Large intestine (tissue), 3 donors: ENCODE measurements around the gene TPGS1. TPM values are rescaled to one million over a fixed set of nuclear protein-coding genes. Genes with fewer than 3 reads are reported as not detected.

Source experiments
- DNase-seq, 2 donors: peaks; one replicate each; pipeline versions ENCODE4 v3.0.0 to v3.0.0-alpha.2; 2013
- H3K27ac ChIP-seq: one replicate; pipeline ENCODE4 v1.5.1; 2013; ENCODE audit warnings: low read length
- H3K27me3 ChIP-seq: 2 replicates; pipeline ENCODE4 v1.6.1; 2013; ENCODE audit warnings: low read length; ENCODE audit not compliant: control insufficient read depth, insufficient read depth
- H3K36me3 ChIP-seq: 2 replicates; pipeline ENCODE4 v1.6.1; 2013; ENCODE audit warnings: low read length; ENCODE audit not compliant: control insufficient read depth, insufficient read depth
- H3K4me1 ChIP-seq: one replicate; pipeline ENCODE4 v1.6.1; 2013; ENCODE audit warnings: low read length; ENCODE audit not compliant: control insufficient read depth, insufficient read depth
- H3K4me3 ChIP-seq: one replicate; pipeline ENCODE4 v1.5.1; 2013; ENCODE audit warnings: low read length
- H3K9me3 ChIP-seq: one replicate; pipeline ENCODE4 v1.6.1; 2013; ENCODE audit warnings: mild to moderate bottlenecking, low read depth, low read length, moderate library complexity; ENCODE audit not compliant: control insufficient read depth
- WGBS: methylation state at CpG from one replicate; pipeline ENCODE4 v1.1.5; 2013; ENCODE audit warnings: low lambda C conversion rate; ENCODE audit not compliant: insufficient coverage; 5-methylcytosine and 5-hydroxymethylcytosine counted together
- polyA plus RNA-seq: library from polyadenylated mRNA; unstranded; fragments of 120-200 nt; gene quantifications from one replicate; pipeline ENCODE4 v1.2.1, GENCODE V29; 2013

TPGS1 gene
- polyA plus RNA-seq, 1 donor: 16.2 TPM

GRCh38 chr19:485583-486236 is 21.6 kb upstream of the TPGS1 start:
- Histone ChIP-seq H3K27ac (no peak overlapping the region), H3K4me3 (no peak overlapping the region), H3K9me3 (peaks cover 3% of the 10 kb centered on the region), H3K4me1 (peaks cover 9% of the 10 kb centered on the region), H3K27me3 (peaks cover 21% of the 10 kb centered on the region), H3K36me3 (no peaks in the 10 kb centered on the region)
- peak in 1 of 2 donors; percentile 70 for DNase-seq
- no CpG with 5 or more reads among the region's 23 CpGs for WGBS

- Histone ChIP-seq H3K27me3 (peaks cover 21% of the 10 kb centered on the region), H3K9me3 (peaks cover 8% of the 10 kb centered on the region), H3K4me3 (peak overlapping the region; percentile 54), H3K36me3 (no peaks in the 10 kb centered on the region), H3K27ac (peak overlapping the region; percentile 69), H3K4me1 (peaks cover 9% of the 10 kb centered on the region)
- peak; percentile 95 to 97 for DNase-seq
- no CpG with 5 or more reads among the region's 114 CpGs for WGBS
These were observed 18.5 kb upstream of the TPGS1 start for GRCh38 chr19:488505-489417.

GRCh38 chr19:489418-490196 is 17.7 kb upstream of the TPGS1 start:
- Histone ChIP-seq H3K4me1 (peaks cover 9% of the 10 kb centered on the region), H3K36me3 (no peaks in the 10 kb centered on the region), H3K4me3 (peak overlapping the region; percentile 54), H3K9me3 (peaks cover 8% of the 10 kb centered on the region), H3K27ac (peak overlapping the region; percentile 17), H3K27me3 (peaks cover 23% of the 10 kb centered on the region)
- WGBS: 75% methylated on average over 4 of the region's 61 CpGs
- peak in 1 of 2 donors; percentile 39 for DNase-seq

- WGBS: 90% methylated on average over 2 of the region's 32 CpGs
- H3K4me1 ChIP-seq: no peaks in the 10 kb centered on the region
- H3K27ac ChIP-seq: no peak overlapping the region
- peaks cover 14% of the 10 kb centered on the region for H3K9me3 ChIP-seq
- H3K4me3 ChIP-seq: no peak overlapping the region
- no peaks in the 10 kb centered on the region for H3K36me3 ChIP-seq
- H3K27me3 ChIP-seq: peaks cover 18% of the 10 kb centered on the region
- DNase-seq: no peak
These were observed 16.1 kb upstream of the TPGS1 start for GRCh38 chr19:491146-491741.

- DNase-seq: no peak
- Histone ChIP-seq H3K36me3 (no peaks in the 10 kb centered on the region), H3K27ac (no peak overlapping the region), H3K9me3 (peaks cover 15% of the 10 kb centered on the region), H3K4me1 (no peaks in the 10 kb centered on the region), H3K27me3 (peaks cover 19% of the 10 kb centered on the region), H3K4me3 (no peak overlapping the region)
- WGBS: no CpG with 5 or more reads among the region's 19 CpGs
These were observed 15.2 kb upstream of the TPGS1 start for GRCh38 chr19:492091-492531.

- Histone ChIP-seq H3K27ac (no peak overlapping the region), H3K4me3 (no peak overlapping the region), H3K36me3 (no peaks in the 10 kb centered on the region), H3K27me3 (peaks cover 30% of the 10 kb centered on the region), H3K4me1 (peaks cover 3% of the 10 kb centered on the region), H3K9me3 (peaks cover 21% of the 10 kb centered on the region)
- no peak for DNase-seq
- 92% methylated on average over 1 of the region's 23 CpGs for WGBS
These were observed 13.7 kb upstream of the TPGS1 start for GRCh38 chr19:493391-494170.

- peaks cover 3% of the 10 kb centered on the region for H3K4me1 ChIP-seq
- no peak overlapping the region for H3K4me3 ChIP-seq
- peaks cover 22% of the 10 kb centered on the region for H3K9me3 ChIP-seq
- H3K36me3 ChIP-seq: no peaks in the 10 kb centered on the region
- WGBS: no CpG with 5 or more reads among the region's 22 CpGs
- DNase-seq: no peak
- H3K27ac ChIP-seq: no peak overlapping the region
- peaks cover 39% of the 10 kb centered on the region for H3K27me3 ChIP-seq
These were observed 12.9 kb upstream of the TPGS1 start for GRCh38 chr19:494171-495080.

- no peak for DNase-seq
- WGBS: no CpG with 5 or more reads among the region's 10 CpGs
- H3K36me3 ChIP-seq: no peaks in the 10 kb centered on the region
- H3K27ac ChIP-seq: no peak overlapping the region
- no peak overlapping the region for H3K4me3 ChIP-seq
- H3K27me3 ChIP-seq: peaks cover 44% of the 10 kb centered on the region
- peaks cover 3% of the 10 kb centered on the region for H3K4me1 ChIP-seq
- H3K9me3 ChIP-seq: peaks cover 22% of the 10 kb centered on the region
These were observed 12.3 kb upstream of the TPGS1 start for GRCh38 chr19:495081-495401.
